Sigmoid colon (tissue), 7 donors: ENCODE results near the gene TTC3. TPM values are rescaled to one million over a fixed set of nuclear protein-coding genes. Genes with fewer than 3 reads are reported as not detected.

Experiments
- DNase-seq: peaks from one replicate; pipeline ENCODE4 v3.0.0-alpha.2; 2019
- H3K27ac ChIP-seq, 4 donors: fragments of 200-600 bp; sonication (generic); one replicate each; pipeline ENCODE4 v1.5.1; 2016 to 2019; ENCODE audit warnings: mild to moderate bottlenecking in 1 of 4
- H3K27me3 ChIP-seq, 3 donors: fragments of 200-600 bp; sonication (generic); one replicate each; pipeline ENCODE4 v1.5.1; 2019; ENCODE audit warnings: mild to moderate bottlenecking in 1 of 3
- H3K36me3 ChIP-seq, 4 donors: fragments of 200-600 bp; sonication (generic); one replicate each; pipeline ENCODE4 v1.5.1; 2016 to 2019
- H3K4me1 ChIP-seq, 4 donors: fragments of 200-600 bp; sonication (generic); one replicate each; pipeline ENCODE4 v1.5.1; 2017 to 2019
- H3K4me3 ChIP-seq, 4 donors: fragments of 200-600 bp; sonication (generic); one replicate each; pipeline ENCODE4 v1.5.1; 2017 to 2019; ENCODE audit warnings: mild to moderate bottlenecking in 2 of 4, moderate library complexity in 1 of 4
- H3K9me3 ChIP-seq, 4 donors: fragments of 200-600 bp in 3 of 4; sonication (generic) in 3 of 4; one replicate each; pipeline versions ENCODE4 v1.5.1 to v1.6.1; 2013 to 2019
- EP300 ChIP-seq, 4 donors: sonication (generic); formaldehyde crosslinking; IDR thresholded peaks; one replicate each; pipeline ENCODE4 v1.6.1; 2017; ENCODE audit warnings: antibody characterized with exemption in 4 of 4
- POLR2A ChIP-seq, 2 donors: fragments of 450-650 bp; IDR thresholded peaks; one replicate each; pipeline ENCODE4 v1.6.1; 2016; ENCODE audit warnings: antibody characterized with exemption in 2 of 2, mild to moderate bottlenecking in 2 of 2, moderate library complexity in 2 of 2
- POLR2AphosphoS5 ChIP-seq, 4 donors: sonication (generic); formaldehyde crosslinking; IDR thresholded peaks; one replicate each; pipeline ENCODE4 v1.6.1; 2017; ENCODE audit warnings: antibody characterized with exemption in 4 of 4
- WGBS, 2 donors: extraction: QIAGEN DNeasy Blood & Tissue Kit; methylation state at CpG; one replicate each; pipeline ENCODE4 v1.1.7; 2013; 5-methylcytosine and 5-hydroxymethylcytosine counted together
- intact Hi-C: fragments of 100-400 bp; cut with DNase I; formaldehyde crosslinking; loops from one replicate; pipeline ENCODE4 v1.15.1; 2023
- polyA plus RNA-seq, 3 donors: library from polyadenylated mRNA; stranded (reverse); fragments of 200-250 nt; gene quantifications; one replicate each; pipeline ENCODE4 v1.2.3, GENCODE V29; 2013
- total RNA-seq, 4 donors: library from RNA; depleted of rRNA; stranded (reverse); fragments of >200 nt; gene quantifications; one replicate each; pipeline ENCODE4 v1.1.0, GENCODE V29; 2016
- TF ChIP-seq, protein P1 (sequence below), 4 experiments: fragments of 450-650 bp in 3 of 4; fragments of 200-600 bp in 1 of 4; IDR thresholded peaks; one replicate each; pipeline ENCODE4 v1.5.1; 2016 to 2019; ENCODE audit warnings: antibody characterized with exemption in 4 of 4, mild to moderate bottlenecking in 3 of 4, moderate library complexity in 2 of 4
- donor health status: healthy with polysubstance abuse.
- donor health status: Bipolar disorder and iron deficiency.
- donor health status: healthy.

Gene TTC3
- total and polyA plus RNA-seq, 7 donors, result 22.2 to 151 (median 108) TPM

DNA sequence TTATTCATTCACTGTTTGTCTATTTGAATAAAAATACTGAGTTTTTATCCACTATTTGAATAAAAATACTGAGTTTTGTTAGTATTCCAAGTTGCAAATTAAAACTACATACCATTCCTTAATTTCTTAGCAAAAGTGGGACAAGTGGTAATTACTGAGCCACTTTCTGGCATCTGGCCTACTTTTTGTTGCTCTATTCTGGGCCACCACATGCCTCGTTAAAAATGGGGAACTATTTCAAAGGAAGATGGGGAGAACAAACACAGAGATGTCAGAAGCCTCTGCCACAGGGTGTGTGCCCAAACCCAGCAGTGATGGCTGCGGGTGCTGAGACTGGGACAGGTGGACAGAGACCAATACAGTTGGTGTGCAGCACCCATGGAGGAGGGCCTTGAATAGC lies 14.8 kb upstream of the TTC3 start:
- H3K27ac ChIP-seq, result no peak overlapping the region
- no peaks in the 10 kb centered on the region for H3K9me3 ChIP-seq
- peaks cover 0 to 11% (median 4%) of the 10 kb centered on the region in 4 donors for H3K4me1 ChIP-seq
- TF ChIP-seq POLR2AphosphoS5 (IDR thresholded peaks at IDR 0.05) (no peak), EP300 (IDR thresholded peaks at IDR 0.05) (no peak), POLR2A (IDR thresholded peaks at IDR 0.05) (no peak)
- TF ChIP-seq, protein P1, sequence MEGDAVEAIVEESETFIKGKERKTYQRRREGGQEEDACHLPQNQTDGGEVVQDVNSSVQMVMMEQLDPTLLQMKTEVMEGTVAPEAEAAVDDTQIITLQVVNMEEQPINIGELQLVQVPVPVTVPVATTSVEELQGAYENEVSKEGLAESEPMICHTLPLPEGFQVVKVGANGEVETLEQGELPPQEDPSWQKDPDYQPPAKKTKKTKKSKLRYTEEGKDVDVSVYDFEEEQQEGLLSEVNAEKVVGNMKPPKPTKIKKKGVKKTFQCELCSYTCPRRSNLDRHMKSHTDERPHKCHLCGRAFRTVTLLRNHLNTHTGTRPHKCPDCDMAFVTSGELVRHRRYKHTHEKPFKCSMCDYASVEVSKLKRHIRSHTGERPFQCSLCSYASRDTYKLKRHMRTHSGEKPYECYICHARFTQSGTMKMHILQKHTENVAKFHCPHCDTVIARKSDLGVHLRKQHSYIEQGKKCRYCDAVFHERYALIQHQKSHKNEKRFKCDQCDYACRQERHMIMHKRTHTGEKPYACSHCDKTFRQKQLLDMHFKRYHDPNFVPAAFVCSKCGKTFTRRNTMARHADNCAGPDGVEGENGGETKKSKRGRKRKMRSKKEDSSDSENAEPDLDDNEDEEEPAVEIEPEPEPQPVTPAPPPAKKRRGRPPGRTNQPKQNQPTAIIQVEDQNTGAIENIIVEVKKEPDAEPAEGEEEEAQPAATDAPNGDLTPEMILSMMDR (IDR thresholded peaks at IDR 0.05), result no peak
- intact Hi-C loops, result no loop called here
- H3K36me3 ChIP-seq, result no peaks in the 10 kb centered on the region
- no peak overlapping the region for H3K4me3 ChIP-seq
- WGBS, 2 donors, result 48 to 51% methylated on average over 2 of the region's 2 CpGs
- DNase-seq, result no peak
- no peaks in the 10 kb centered on the region for H3K27me3 ChIP-seq

DNA sequence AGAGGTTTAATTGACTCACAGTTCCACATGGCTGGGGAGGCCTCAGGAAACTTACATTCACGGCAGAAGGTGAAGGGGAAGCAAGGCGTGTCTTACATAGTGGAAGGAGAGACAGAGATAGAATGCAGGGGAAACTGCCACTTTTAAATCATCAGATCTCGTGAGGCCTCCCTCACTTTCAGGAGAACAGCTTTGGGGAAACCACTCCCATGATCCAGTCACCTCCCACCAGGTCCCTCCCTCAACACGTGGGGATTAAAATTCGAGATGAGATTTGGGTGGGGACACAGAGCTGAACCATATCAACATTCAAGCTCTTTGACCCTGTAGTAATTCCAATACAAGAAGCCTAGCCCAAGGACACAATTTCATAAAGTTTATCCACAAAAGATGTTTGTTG lies 13.9 kb upstream of the TTC3 start:
- H3K4me1 ChIP-seq, result peaks cover 0 to 11% (median 4%) of the 10 kb centered on the region in 4 donors
- no peak for DNase-seq
- intact Hi-C loops, result no loop called here
- no peaks in the 10 kb centered on the region for H3K27me3 ChIP-seq
- no peaks in the 10 kb centered on the region for H3K36me3 ChIP-seq
- WGBS, 2 donors, result 52 to 61% methylated on average over 5 of the region's 5 CpGs
- TF ChIP-seq, protein P1 (IDR thresholded peaks at IDR 0.05), result no peak
- no peak for TF ChIP-seq POLR2AphosphoS5 (IDR thresholded peaks at IDR 0.05)
- no peak for TF ChIP-seq POLR2A (IDR thresholded peaks at IDR 0.05)
- no peak for TF ChIP-seq EP300 (IDR thresholded peaks at IDR 0.05)
- H3K9me3 ChIP-seq, result no peaks in the 10 kb centered on the region
- no peak overlapping the region for H3K27ac ChIP-seq
- H3K4me3 ChIP-seq, result no peak overlapping the region

DNA sequence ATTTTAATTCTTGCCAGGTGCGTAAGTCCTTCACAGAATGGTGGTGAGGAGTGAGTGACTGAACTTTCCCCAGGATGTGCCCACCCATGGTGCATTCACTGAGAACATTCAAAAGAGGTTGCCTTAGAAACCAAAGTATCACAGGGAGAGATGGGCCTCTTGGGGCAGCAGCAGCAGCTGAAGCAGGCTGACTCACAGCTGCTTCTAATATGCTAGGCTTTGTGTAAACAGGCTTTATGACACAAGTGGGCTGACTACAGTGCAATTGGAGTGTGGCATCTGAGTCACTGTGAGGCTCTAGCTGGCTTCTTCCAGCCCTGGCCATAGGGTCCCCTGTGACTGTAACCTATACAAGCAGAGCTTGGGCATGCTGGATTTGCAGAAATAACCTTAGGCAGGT lies 12.8 kb upstream of the TTC3 start:
- peak overlapping the region in 2 of 4 donors; percentile 43 to 62 for H3K27ac ChIP-seq
- H3K4me1 ChIP-seq, result peaks cover 0 to 11% (median 4%) of the 10 kb centered on the region in 4 donors
- WGBS, 2 donors, result 60 to 63% methylated on average over 1 of the region's 1 CpG
- TF ChIP-seq POLR2AphosphoS5 (IDR thresholded peaks at IDR 0.05) (peak in 3 of 4 donors; percentile 29 to 77 (median 45)), EP300 (IDR thresholded peaks at IDR 0.05) (no peak)
- peaks cover 0 to 7% (median 0%) of the 10 kb centered on the region in 4 donors for H3K36me3 ChIP-seq
- no peak for DNase-seq
- H3K4me3 ChIP-seq, result no peak overlapping the region
- no peaks in the 10 kb centered on the region for H3K9me3 ChIP-seq
- intact Hi-C loops, result no loop called here
- no peaks in the 10 kb centered on the region for H3K27me3 ChIP-seq

DNA sequence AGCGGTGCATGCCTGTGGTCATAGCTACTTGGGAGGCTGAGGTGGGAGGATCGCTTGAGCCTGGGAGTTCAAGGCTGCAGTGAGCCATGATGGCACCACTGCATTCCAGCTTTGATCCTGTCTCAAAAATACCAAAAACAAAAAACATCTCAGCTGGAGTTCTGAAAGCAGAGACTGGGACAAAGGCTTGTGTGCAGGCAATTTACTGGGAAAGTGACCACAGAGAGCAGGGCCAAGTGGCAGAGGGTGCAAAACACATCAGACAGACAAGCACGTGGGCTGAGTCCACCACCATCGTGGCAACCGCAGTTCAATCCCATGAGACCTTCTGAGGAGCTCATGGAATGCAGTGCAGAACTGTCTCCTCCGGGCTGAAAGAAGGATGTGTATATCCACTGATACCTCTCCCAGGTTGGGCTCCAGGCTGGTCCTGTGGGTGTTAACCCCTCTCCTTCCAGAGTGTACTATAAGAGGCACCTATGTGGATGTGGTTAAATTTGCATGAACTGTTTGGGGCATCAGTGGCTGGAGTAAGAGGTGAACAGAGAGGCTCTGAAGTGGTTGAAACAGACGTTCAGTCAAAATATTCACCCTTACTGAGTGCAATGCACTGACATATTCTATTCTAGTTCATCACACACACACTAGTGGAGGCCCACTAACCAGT lies 11.0 kb upstream of the TTC3 start:
- H3K27me3 ChIP-seq, result no peaks in the 10 kb centered on the region
- intact Hi-C loops, result no loop called here
- H3K36me3 ChIP-seq, result peaks cover 0 to 9% (median 3%) of the 10 kb centered on the region in 4 donors
- H3K4me3 ChIP-seq, result no peak overlapping the region
- DNase-seq, result no peak
- 83 to 90% methylated on average over 7 of the region's 7 CpGs for WGBS, 2 donors
- TF ChIP-seq, protein P1 (IDR thresholded peaks at IDR 0.05), result no peak
- TF ChIP-seq POLR2A (IDR thresholded peaks at IDR 0.05) (no peak), POLR2AphosphoS5 (IDR thresholded peaks at IDR 0.05) (no peak), EP300 (IDR thresholded peaks at IDR 0.05) (no peak)
- no peaks in the 10 kb centered on the region for H3K9me3 ChIP-seq
- no peak overlapping the region for H3K27ac ChIP-seq
- H3K4me1 ChIP-seq, result peaks cover 0 to 11% (median 4%) of the 10 kb centered on the region in 4 donors

DNA sequence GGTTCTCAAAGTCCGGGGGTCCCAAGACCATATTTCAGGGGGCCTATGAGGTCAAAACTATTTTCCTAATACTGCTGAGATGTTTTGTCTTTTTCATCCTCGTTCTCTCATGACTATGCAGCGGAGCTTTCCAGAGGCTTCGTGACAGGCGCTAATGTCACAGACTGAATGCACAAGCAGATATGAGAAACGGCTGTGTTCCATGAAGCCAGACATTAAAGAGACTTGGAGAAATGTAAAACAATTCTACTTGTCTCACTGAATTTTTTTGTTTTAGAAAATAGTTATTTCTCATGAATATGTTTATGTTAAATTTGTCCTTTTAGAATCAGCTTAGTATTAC lies 10.5 kb upstream of the TTC3 start:
- Histone ChIP-seq H3K4me1 (peaks cover 0 to 11% (median 4%) of the 10 kb centered on the region in 4 donors), H3K36me3 (peaks cover 0 to 14% (median 4%) of the 10 kb centered on the region in 4 donors), H3K4me3 (no peak overlapping the region), H3K27ac (no peak overlapping the region), H3K9me3 (no peaks in the 10 kb centered on the region), H3K27me3 (no peaks in the 10 kb centered on the region)
- no peak for DNase-seq
- 92 to 93% methylated on average over 6 of the region's 6 CpGs for WGBS, 2 donors
- TF ChIP-seq, protein P1 (IDR thresholded peaks at IDR 0.05), result no peak
- no peak for TF ChIP-seq POLR2A (IDR thresholded peaks at IDR 0.05)
- no peak for TF ChIP-seq EP300 (IDR thresholded peaks at IDR 0.05)
- TF ChIP-seq POLR2AphosphoS5 (IDR thresholded peaks at IDR 0.05), result no peak
- intact Hi-C loops, result no loop called here
